Measurements from ENCODE around the gene DNAH7. TPM values are rescaled to one million over a fixed set of nuclear protein-coding genes. Genes with fewer than 3 reads are reported as not detected.

The DNAH7 gene
- total and polyA plus RNA-seq, 2 experiments from 2014 or later = 0.35 to 1.1 TPM

DNA sequence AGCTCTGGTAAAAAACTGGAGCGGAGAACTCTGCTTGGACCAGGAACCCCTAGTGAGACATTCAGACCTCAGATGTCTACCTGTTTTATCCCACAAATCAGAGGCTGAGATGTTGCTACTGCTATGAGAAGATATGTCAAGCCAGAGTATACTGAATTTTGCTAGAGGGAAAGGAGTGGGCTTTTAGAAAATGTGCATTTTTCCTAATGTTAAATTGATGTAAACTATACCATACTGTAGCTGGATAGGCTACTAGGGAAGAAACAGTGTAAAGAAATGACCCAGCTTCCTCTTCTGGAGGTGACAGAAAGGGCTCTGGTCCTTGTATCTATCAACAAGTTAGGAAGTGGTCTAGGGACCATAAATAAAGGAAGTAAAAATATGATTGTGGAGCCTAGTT, 346.6 kb downstream of the DNAH7 start:
- DNase-seq (ENCODE audit: low spot score) = no peak
- Mint-ChIP-seq H3K27me3 (ENCODE audit: insufficient read depth, low read depth, poor library complexity) (peaks cover 2% of the 10 kb centered on the region), H3K4me3 (no peak overlapping the region), H3K9me3 (no peaks in the 10 kb centered on the region), H3K27ac (0 out of 2 replicates have a peak overlapping the region, but pooled peaks have one; percentile 10), H3K36me3 (ENCODE audit: low read depth) (peaks cover 31% of the 10 kb centered on the region), H3K4me1 (peaks cover 38% of the 10 kb centered on the region)
- Histone ChIP-seq H3K79me2 (replicated peaks; ENCODE audit: insufficient read depth) (peaks cover 6% of the 10 kb centered on the region; the same call in 1 of the 2 replicates), H3K27me3 (ENCODE audit: insufficient read depth) (no peaks in the 10 kb centered on the region), H2AFZ (no peak overlapping the region), H4K20me1 (replicated peaks; ENCODE audit: insufficient read depth) (no peaks in the 10 kb centered on the region), H3K4me1 (ENCODE audit: insufficient read depth) (peaks cover 21% of the 10 kb centered on the region), H3K36me3 (ENCODE audit: insufficient read depth) (peaks cover 14% of the 10 kb centered on the region; the same call in 1 of the 2 replicates), H3K27ac (ENCODE audit: low read depth) (no peak overlapping the region), H3K4me3 (no peak overlapping the region), H3K4me2 (no peak overlapping the region), H3K9me2 (ENCODE audit: insufficient read depth) (no peaks in the 10 kb centered on the region), H3F3A (replicated peaks; ENCODE audit: low read depth) (no peaks in the 10 kb centered on the region)
- TF ChIP-seq ZNF331 (CRISPR knock-in tag; IDR thresholded peaks at IDR 0.05; ENCODE audit: low read depth) (no peak), EZH2phosphoT487 (IDR thresholded peaks at IDR 0.05; ENCODE audit: unreplicated experiment) (no peak), CREB1 (CRISPR knock-in tag; IDR thresholded peaks at IDR 0.05; ENCODE audit: low read depth) (no peak), STAT1 (IDR thresholded peaks at IDR 0.05; ENCODE audit: unreplicated experiment) (no peak), EZH2 (IDR thresholded peaks at IDR 0.05; ENCODE audit: low read depth, unreplicated experiment) (no peak), JUNB (IDR thresholded peaks at IDR 0.05; ENCODE audit: unreplicated experiment) (no peak), ZNF114 (CRISPR knock-in tag; IDR thresholded peaks at IDR 0.05) (no peak), CTCF (conservative IDR thresholded peaks at IDR 0.05; ENCODE audit: low read depth in 2 of 2) (no peak), NANOG (IDR thresholded peaks at IDR 0.05; ENCODE audit: borderline replicate concordance) (no peak), POLR2AphosphoS5 (IDR thresholded peaks at IDR 0.05; ENCODE audit: low read depth) (no peak)
- TF ChIP-seq, protein P1, sequence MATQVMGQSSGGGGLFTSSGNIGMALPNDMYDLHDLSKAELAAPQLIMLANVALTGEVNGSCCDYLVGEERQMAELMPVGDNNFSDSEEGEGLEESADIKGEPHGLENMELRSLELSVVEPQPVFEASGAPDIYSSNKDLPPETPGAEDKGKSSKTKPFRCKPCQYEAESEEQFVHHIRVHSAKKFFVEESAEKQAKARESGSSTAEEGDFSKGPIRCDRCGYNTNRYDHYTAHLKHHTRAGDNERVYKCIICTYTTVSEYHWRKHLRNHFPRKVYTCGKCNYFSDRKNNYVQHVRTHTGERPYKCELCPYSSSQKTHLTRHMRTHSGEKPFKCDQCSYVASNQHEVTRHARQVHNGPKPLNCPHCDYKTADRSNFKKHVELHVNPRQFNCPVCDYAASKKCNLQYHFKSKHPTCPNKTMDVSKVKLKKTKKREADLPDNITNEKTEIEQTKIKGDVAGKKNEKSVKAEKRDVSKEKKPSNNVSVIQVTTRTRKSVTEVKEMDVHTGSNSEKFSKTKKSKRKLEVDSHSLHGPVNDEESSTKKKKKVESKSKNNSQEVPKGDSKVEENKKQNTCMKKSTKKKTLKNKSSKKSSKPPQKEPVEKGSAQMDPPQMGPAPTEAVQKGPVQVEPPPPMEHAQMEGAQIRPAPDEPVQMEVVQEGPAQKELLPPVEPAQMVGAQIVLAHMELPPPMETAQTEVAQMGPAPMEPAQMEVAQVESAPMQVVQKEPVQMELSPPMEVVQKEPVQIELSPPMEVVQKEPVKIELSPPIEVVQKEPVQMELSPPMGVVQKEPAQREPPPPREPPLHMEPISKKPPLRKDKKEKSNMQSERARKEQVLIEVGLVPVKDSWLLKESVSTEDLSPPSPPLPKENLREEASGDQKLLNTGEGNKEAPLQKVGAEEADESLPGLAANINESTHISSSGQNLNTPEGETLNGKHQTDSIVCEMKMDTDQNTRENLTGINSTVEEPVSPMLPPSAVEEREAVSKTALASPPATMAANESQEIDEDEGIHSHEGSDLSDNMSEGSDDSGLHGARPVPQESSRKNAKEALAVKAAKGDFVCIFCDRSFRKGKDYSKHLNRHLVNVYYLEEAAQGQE (IDR thresholded peaks at IDR 0.05; ENCODE audit: unreplicated experiment) = no peak
- TF ChIP-seq, protein P2, sequence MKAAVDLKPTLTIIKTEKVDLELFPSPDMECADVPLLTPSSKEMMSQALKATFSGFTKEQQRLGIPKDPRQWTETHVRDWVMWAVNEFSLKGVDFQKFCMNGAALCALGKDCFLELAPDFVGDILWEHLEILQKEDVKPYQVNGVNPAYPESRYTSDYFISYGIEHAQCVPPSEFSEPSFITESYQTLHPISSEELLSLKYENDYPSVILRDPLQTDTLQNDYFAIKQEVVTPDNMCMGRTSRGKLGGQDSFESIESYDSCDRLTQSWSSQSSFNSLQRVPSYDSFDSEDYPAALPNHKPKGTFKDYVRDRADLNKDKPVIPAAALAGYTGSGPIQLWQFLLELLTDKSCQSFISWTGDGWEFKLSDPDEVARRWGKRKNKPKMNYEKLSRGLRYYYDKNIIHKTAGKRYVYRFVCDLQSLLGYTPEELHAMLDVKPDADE (IDR thresholded peaks at IDR 0.05) = no peak
- TF ChIP-seq, protein P3, sequence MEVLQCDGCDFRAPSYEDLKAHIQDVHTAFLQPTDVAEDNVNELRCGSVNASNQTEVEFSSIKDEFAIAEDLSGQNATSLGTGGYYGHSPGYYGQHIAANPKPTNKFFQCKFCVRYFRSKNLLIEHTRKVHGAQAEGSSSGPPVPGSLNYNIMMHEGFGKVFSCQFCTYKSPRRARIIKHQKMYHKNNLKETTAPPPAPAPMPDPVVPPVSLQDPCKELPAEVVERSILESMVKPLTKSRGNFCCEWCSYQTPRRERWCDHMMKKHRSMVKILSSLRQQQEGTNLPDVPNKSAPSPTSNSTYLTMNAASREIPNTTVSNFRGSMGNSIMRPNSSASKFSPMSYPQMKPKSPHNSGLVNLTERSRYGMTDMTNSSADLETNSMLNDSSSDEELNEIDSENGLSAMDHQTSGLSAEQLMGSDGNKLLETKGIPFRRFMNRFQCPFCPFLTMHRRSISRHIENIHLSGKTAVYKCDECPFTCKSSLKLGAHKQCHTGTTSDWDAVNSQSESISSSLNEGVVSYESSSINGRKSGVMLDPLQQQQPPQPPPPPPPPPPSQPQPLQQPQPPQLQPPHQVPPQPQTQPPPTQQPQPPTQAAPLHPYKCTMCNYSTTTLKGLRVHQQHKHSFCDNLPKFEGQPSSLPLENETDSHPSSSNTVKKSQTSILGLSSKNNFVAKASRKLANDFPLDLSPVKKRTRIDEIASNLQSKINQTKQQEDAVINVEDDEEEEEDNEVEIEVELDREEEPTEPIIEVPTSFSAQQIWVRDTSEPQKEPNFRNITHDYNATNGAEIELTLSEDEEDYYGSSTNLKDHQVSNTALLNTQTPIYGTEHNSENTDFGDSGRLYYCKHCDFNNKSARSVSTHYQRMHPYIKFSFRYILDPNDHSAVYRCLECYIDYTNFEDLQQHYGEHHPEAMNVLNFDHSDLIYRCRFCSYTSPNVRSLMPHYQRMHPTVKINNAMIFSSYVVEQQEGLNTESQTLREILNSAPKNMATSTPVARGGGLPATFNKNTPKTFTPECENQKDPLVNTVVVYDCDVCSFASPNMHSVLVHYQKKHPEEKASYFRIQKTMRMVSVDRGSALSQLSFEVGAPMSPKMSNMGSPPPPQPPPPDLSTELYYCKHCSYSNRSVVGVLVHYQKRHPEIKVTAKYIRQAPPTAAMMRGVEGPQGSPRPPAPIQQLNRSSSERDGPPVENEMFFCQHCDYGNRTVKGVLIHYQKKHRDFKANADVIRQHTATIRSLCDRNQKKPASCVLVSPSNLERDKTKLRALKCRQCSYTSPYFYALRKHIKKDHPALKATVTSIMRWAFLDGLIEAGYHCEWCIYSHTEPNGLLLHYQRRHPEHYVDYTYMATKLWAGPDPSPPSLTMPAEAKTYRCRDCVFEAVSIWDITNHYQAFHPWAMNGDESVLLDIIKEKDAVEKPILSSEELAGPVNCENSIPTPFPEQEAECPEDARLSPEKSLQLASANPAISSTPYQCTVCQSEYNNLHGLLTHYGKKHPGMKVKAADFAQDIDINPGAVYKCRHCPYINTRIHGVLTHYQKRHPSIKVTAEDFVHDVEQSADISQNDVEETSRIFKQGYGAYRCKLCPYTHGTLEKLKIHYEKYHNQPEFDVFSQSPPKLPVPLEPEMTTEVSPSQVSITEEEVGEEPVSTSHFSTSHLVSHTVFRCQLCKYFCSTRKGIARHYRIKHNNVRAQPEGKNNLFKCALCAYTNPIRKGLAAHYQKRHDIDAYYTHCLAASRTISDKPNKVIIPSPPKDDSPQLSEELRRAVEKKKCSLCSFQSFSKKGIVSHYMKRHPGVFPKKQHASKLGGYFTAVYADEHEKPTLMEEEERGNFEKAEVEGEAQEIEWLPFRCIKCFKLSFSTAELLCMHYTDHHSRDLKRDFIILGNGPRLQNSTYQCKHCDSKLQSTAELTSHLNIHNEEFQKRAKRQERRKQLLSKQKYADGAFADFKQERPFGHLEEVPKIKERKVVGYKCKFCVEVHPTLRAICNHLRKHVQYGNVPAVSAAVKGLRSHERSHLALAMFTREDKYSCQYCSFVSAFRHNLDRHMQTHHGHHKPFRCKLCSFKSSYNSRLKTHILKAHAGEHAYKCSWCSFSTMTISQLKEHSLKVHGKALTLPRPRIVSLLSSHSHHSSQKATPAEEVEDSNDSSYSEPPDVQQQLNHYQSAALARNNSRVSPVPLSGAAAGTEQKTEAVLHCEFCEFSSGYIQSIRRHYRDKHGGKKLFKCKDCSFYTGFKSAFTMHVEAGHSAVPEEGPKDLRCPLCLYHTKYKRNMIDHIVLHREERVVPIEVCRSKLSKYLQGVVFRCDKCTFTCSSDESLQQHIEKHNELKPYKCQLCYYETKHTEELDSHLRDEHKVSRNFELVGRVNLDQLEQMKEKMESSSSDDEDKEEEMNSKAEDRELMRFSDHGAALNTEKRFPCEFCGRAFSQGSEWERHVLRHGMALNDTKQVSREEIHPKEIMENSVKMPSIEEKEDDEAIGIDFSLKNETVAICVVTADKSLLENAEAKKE (CRISPR knock-in tag; IDR thresholded peaks at IDR 0.05) = no peak
- no peak for ATAC-seq
